GM12874 (cell line): ENCODE measurements around the gene CCDC142.
A peak's percentile ranks its signal among the peaks of the same experiment; 100 is the strongest.

Source experiments
- CTCF ChIP-seq: IDR thresholded peaks from 2 replicates; pipeline ENCODE4 v1.5.1; 2011; ENCODE audit warnings: low read depth, mild to moderate bottlenecking, control low read depth, low read length, moderate library complexity; ENCODE audit not compliant: insufficient read depth

Gene CCDC142

GRCh38 chr2:74440378-74441169, 42.2 kb downstream of the CCDC142 start:
- 0 out of 2 replicates have a peak, but pooled peaks have one; percentile 36 for TF ChIP-seq CTCF

DNA sequence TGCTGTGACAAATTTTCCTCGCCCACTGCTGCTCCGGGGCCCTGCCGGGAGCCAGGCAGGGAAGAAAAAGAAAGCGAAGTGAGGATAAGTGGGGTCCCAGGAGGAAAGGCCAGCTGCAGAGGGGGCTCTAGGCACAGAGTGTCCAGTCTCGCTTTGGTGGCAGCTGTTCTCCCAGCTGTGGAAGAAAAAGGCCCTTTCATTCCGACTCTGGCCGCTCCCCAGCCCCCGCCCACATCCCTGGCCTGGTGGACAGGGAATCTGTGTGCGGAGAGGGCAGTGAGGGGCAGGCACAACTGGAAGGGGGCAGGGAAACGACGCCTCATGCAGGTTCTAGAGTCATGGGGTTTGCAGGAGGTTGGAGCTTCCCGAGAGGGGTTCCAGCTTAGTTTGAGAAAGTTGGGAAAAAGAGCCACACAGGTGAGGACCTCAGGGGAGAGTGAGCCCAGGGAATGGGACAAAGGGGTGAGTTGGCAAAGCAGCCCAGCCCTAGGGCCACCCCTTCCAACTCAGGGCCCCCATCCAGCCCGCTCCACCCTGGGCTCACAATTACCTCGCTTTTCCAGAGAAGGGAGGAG, 42.9 kb downstream of the CCDC142 start:
- TF ChIP-seq CTCF: no peak

GRCh38 chr2:74439373-74439772, 43.4 kb downstream of the CCDC142 start:
- TF ChIP-seq CTCF: no peak

DNA sequence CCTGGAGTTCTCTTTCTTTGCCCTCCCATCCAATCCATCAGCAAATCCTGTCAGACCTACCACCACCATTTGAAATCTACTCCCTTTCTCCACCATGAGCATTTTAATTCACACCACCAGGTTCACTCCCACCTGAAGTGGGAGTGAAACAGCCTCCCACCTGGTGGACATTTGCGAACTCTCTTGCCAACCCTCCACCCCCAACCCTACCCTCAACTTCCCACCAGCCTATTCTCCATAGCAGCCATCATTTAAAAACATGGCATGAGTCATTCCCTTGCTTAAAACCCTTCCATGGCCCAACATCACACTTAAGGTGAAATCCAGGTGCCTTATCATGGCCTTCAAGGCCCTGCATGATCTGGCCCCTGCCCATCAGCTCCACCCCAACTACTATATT, 44.5 kb downstream of the CCDC142 start:
- no peak for TF ChIP-seq CTCF

DNA sequence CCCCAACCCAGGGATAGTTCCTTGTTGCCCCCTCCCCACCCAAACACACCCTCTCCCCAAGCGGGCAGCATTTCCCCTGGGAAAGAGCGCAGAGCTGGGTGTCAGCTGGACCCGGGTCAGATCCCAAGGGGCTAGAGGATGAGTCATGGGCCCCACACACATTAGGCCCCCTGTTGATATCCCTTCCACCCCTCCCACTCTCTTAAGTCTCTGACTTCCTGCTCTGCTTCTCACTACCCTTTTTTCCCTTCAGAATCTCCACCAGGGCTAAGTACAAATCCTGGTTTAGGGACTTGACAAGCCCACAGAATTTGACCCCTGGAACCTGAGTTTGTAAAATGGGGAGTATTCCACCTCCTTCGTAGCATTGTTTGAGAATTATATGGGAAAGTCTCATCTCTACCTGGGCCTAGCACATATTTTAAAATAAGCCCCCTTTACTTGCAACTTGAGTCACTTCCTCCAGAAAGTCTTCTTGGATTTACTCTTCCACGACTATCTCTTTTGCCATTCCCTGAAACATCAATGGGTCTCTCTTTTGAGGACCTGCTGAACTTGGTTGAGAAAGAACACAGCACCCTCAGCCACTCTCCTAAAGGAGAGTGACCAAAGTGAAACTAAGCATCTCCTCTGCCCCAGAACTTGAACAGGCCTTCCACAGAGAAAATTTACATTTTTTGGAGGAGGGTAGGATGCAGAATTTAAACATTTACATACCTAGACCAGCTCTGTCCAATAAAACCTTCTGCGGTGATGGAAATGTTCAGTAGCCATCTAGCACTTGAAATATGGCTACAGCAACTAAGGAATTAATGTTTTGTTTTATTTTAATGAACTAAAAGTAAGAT, 45.7 kb downstream of the CCDC142 start:
- no peak for TF ChIP-seq CTCF

DNA sequence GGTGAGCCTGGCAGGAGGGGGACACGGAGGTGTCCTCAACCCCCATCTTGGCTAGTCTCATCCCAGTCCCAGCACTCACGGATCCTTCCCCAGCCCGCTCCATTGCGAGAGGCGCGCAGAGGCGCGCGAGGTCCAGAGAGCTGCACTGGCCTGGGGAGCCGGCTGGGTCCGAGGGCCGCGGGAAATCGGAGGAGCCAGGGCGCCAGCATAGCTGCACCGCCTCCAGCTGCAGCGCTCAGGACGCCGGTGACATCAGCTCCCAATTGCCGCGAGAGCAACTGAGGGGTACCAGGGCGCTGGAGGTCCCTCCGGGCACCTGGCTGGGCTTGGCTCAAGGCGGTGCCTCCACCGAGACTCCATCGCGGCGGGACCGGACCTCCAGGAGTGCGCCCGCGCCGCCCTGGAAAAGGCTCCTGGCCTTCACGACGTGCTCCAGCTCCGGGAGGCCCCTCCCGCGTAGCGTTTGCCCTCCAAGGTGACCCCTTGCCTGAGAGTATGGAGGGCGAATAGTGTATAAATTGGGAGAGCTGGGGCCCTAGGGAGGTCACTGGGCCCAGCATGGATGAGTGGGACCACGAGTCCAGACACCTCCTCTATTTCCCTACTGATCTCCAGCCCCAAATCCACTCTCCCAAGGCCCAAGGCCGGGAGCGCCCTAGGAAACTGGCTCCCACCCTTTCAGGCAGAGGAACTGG, 46.5 kb downstream of the CCDC142 start:
- no peak for TF ChIP-seq CTCF

- no peak for TF ChIP-seq CTCF
These were observed 52.3 kb downstream of the CCDC142 start for GRCh38 chr2:74430502-74430901.
